Activated CD8-positive, alpha-beta memory T cell treated with anti-CD3 and anti-CD28 coated beads, Interleukin-2, amount 50 U/mL, for 1 hour (primary cell): Measurements from ENCODE around the gene PGA5.
"Not testable (repeated sequence)": the region's sequence is repeated elsewhere in the genome, so short reads cannot be mapped to it uniquely, and the experiment has no call there.

Experiments
- DNase-seq: peaks from one replicate; pipeline ENCODE4 v3.0.0-alpha.2; 2020; ENCODE audit errors: extremely low read depth

PGA5 gene

GRCh38 chr11:61226457-61227137 is 14.4 kb upstream of the PGA5 start:
- not testable (repeated sequence) for DNase-seq

DNA sequence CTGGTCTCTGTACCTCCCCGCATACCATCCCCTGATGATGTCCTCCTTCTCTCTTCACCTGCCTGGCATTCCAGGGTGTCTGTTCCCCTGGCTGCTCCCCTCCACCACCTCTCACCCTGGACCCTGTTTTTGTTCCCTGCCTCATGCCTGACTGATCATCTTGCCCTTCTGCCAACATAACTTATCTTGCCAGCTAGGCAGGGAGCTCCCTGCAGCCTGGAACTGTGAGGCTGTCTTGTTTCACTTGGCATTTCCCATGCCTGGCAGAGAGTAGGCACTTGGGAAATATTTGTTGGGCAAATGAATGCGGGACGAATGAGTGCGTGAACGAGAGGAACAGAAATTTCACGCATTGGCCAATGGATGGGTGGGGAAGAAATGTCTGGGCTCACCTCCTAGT is 11.5 kb upstream of the PGA5 start:
- DNase-seq, result not testable (repeated sequence)

DNA sequence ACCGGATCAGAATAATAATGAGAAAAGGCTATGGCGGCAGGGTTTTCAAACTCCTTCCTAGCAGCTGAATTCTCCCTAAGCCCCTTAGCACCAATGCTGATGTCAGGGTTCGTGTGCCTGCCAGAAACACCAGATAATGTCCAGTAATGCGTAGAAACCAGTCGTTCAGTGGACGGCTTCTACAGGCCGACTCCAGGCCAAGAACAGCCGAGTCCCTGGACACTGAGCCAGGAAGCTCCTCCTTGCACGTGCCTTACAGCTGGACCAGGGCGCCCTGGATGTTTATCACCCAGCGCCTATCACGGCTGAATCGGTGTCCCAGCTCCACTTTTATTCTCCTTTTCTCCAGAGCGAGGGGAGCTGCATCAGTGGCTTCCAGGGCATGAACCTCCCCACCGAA is 9.9 kb upstream of the PGA5 start:
- not testable (repeated sequence) for DNase-seq

GRCh38 chr11:61231585-61231984 is 9.4 kb upstream of the PGA5 start:
- DNase-seq, result not testable (repeated sequence)

GRCh38 chr11:61232548-61233145 is 8.3 kb upstream of the PGA5 start:
- not testable (repeated sequence) for DNase-seq

GRCh38 chr11:61237130-61237529 is 3.8 kb upstream of the PGA5 start:
- not testable (repeated sequence) for DNase-seq

DNA sequence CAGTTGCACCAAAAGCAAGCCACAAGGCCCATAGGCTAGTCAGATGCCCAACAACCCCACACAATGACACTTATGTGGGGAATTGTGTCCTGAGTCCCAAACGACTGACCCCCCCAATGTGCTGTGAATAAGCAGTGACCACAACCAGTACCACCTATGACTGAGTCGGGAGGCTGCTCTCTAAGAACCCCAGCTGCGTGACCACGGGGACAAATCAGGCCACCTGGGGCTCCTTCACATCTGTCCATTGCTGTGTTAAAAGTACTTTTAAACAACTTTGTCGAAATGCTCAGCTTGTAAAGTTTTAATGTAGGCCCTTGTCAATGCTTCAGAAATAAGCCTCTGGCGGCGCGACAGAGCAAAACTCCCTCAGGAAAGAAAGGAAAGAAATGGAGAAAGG is 687 bp upstream of the PGA5 start:
- DNase-seq, result not testable (repeated sequence)

- DNase-seq, result not testable (repeated sequence)
Observed at GRCh38 chr11:61241526-61241925, 551 bp downstream of the PGA5 start.

GRCh38 chr11:61245284-61245964 is 4.4 kb downstream of the PGA5 start:
- DNase-seq, result not testable (repeated sequence)

GRCh38 chr11:61248071-61248470 is 7.1 kb downstream of the PGA5 start:
- DNase-seq, result not testable (repeated sequence)

DNA sequence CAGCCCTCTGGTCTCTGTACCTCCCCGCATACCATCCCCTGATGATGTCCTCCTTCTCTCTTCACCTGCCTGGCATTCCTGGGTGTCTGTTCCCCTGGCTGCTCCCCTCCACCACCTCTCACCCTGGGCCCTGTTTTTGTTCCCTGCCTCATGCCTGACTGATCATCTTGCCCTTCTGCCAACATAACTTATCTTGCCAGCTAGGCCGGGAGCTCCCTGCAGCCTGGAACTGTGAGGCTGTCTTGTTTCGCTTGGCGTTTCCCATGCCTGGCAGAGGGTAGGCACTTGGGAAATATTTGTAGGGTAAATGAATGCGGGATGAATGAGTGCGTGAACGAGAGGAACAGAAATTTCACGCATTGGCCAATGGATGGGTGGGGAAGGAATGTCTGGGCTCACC is 8.2 kb downstream of the PGA5 start:
- not testable (repeated sequence) for DNase-seq

DNA sequence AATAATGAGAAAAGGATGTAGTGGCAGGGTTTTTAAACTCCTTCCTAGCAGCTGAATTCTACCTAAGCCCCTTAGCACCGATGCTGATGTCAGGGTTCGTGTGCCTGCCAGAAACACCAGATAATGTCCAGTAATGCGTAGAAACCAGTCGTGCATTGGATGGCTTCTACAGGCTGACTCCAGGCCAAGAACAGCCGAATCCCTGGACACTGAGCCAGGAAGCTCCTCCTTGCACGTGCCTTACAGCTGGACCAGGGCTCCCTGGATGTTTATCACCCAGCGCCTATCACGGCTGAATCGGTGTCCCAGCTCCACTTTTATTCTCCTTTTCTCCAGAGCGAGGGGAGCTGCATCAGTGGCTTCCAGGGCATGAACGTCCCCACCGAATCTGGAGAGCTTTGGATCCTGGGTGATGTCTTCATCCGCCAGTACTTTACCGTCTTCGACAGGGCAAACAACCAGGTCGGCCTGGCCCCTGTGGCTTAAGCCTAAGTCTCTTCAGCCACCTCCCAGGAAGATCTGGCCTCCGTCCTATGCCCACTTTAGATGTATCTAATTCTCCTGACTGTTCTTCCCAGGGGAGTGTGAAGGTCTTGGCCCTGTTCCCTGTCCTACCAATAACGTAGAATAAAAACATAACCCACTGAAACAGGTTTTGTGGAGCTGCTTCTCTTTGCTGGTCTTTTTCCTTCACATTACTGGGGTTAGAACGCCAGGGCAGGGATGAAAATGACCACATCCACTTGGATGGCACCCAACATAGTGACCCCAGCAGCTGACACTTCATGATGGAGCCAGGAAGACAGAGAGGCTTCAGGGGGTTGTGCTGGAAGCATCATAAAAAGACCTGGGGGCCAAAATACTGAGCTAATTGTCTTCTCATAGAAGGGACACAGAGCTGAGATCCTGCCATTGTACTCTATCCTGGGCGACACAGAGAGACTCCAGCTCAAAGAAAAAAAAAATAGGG is 10.1 kb downstream of the PGA5 start:
- not testable (repeated sequence) for DNase-seq

GRCh38 chr11:61252332-61252731 is 11.4 kb downstream of the PGA5 start:
- DNase-seq, result not testable (repeated sequence)

DNA sequence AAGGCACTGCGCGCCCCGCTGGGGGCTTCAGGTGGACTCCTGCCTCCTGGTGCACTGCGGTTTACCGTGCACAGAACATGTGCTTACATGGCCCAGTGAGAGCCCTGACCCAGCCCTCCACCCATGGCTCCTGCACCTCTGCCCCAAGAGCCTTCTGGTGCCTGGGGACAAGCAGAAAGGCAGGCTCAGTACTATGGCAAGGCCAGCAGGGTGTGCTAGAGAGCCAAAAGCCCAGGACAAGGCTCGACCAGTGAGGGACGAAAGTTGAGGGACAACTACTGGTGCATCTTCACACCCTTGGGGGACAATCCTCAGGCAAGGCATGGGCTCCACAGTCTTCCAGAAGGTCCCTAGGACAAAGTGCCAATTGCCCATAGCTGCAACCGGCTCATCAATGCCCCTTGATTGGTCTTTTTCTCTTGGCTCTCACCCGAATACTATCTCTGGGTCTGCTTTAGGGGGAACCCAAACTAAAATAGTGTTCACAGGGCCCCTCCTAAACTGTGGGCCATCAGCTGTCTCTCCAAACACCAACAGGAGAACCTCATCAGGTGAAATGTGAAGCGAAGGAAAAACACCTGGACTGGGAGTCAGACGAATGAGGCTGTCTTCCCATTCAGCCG is 13.5 kb downstream of the PGA5 start:
- DNase-seq, result peak; percentile 13

GRCh38 chr11:61256710-61257482 is 15.9 kb downstream of the PGA5 start:
- DNase-seq, result no peak

DNA sequence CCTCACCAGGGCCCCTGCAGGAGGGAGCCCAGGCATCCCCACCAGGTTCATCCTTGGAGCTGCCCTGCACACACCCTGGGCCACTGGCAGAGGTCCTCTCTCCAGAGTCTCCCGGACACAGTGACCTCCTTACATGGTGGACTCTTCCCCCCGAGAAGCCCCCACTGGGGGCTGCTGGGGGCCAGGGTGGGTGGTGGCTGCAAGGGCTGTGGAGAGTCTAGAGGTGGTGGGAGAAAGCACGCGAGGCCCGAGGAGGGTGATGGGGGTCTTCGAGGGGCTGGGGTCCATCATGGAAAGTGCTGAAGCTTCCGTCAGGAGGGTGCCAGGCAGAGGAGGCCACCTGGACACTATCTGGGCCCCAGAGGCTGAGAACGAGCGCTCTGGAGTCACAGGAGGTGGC is 17.6 kb downstream of the PGA5 start:
- DNase-seq, result no peak

GRCh38 chr11:61259363-61259762 is 18.4 kb downstream of the PGA5 start:
- no peak for DNase-seq

GRCh38 chr11:61264371-61264770 is 23.4 kb downstream of the PGA5 start:
- no peak for DNase-seq

GRCh38 chr11:61264795-61265194 is 23.8 kb downstream of the PGA5 start:
- DNase-seq, result no peak

DNA sequence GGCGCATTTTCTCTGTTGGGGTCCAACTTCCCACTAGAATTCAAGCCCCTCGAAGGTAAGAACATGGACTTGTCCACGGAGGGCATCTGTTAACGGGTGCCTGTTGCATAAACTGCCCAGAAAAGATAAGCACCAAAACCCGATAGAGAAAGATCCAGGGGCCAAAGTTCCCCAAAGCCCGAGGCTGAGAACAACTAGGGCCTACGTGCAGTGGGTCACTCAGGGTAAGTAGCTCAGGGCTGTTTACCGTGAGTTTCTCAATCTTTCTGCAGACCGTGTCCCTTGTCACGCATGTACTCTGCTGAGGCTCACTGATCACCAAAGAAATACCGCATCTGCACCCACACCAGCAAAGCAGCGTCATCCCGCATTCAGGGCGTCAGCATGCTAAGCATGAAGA is 24.4 kb downstream of the PGA5 start:
- DNase-seq, result no peak

- DNase-seq, result no peak
Observed at GRCh38 chr11:61266602-61267001, 25.6 kb downstream of the PGA5 start.
